ENCODE measurements around the gene SH2D4B. TPM values are rescaled to one million over a fixed set of nuclear protein-coding genes. Genes with fewer than 3 reads are reported as not detected.

The SH2D4B gene
- total RNA-seq, 1 experiment from 2014 or later, result 0.07 TPM

DNA sequence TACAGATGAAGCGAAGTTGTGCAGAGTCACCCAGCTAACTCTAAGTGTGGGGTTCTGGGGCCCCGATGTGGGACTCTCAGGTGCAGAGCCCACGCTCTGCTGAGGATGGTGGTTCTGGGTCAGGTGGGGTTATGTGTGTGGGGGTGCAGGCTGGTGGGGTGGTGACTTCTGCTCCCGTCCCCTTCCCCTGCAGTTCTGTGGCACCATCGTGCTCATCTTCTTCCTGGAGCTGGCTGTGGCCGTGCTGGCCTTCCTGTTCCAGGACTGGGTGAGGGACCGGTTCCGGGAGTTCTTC lies 28.6 kb upstream of the SH2D4B start:
- Histone ChIP-seq H3K56ac (ENCODE audit: insufficient read length, low read depth, low read length) (no peak overlapping the region), H3K27me3 (ENCODE audit: insufficient read depth, low read length) (no peaks in the 10 kb centered on the region), H2AFZ (ENCODE audit: low read length) (no peak overlapping the region), H3K23ac (ENCODE audit: insufficient read length, low read depth, low read length) (no peak overlapping the region), H2BK5ac (ENCODE audit: insufficient read length, low read length) (no peak overlapping the region), H3K4me2 (ENCODE audit: insufficient read depth, insufficient read length, low read length) (no peak overlapping the region), H4K5ac (ENCODE audit: insufficient read length, low read depth, low read length) (no peak overlapping the region), H3K4ac (ENCODE audit: low read depth, low read length) (no peak overlapping the region), H2BK15ac (ENCODE audit: low read depth, low read length) (no peak overlapping the region), H4K91ac (ENCODE audit: insufficient read length, low read depth, low read length) (no peak overlapping the region), H3K79me2 (ENCODE audit: insufficient read depth, low read length) (no peaks in the 10 kb centered on the region), H3K18ac (ENCODE audit: insufficient read length, low read depth, low read length) (no peak overlapping the region), H2BK12ac (ENCODE audit: insufficient read length, low read depth, low read length) (no peak overlapping the region), H2BK20ac (ENCODE audit: low read depth, low read length, poor library complexity, severe bottlenecking) (no peak overlapping the region), H2BK120ac (ENCODE audit: low read depth, low read length, poor library complexity, severe bottlenecking) (no peak overlapping the region), H3T11ph (ENCODE audit: low read length) (no peak overlapping the region), H3K23me2 (ENCODE audit: insufficient read length, low read depth, low read length, poor library complexity, severe bottlenecking) (no peaks in the 10 kb centered on the region), H3K79me1 (ENCODE audit: insufficient read depth, low read depth, low read length, poor library complexity, severe bottlenecking) (no peaks in the 10 kb centered on the region), H3K9me3 (ENCODE audit: control insufficient read depth, low read depth, low read length) (no peaks in the 10 kb centered on the region), H4K20me1 (ENCODE audit: control insufficient read depth, insufficient read depth, insufficient read length) (no peaks in the 10 kb centered on the region), H2AK5ac (ENCODE audit: insufficient read length, low read length) (no peak overlapping the region), H3K14ac (ENCODE audit: insufficient read depth, low read length) (no peak overlapping the region), H4K8ac (replicated peaks; ENCODE audit: insufficient read length, low read depth, low read length) (no peak overlapping the region), H3K9ac (ENCODE audit: extremely low read depth, insufficient read length, low read length) (no peak overlapping the region), H3K4me1 (ENCODE audit: insufficient read depth, low read length) (peaks cover 2% of the 10 kb centered on the region; the same call in 1 of the 2 replicates), H3K27ac (ENCODE audit: insufficient read length, low read depth, low read length) (no peak overlapping the region)
- Mint-ChIP-seq H3K27ac (no peak overlapping the region), H3K36me3 (ENCODE audit: insufficient read depth in 1 of 3, low read depth in 3 of 3) (peaks cover 17 to 49% (median 29%) of the 10 kb centered on the region in 3 experiments; a peak in 6 of 7 replicates), H3K4me3 (no peak overlapping the region), H3K4me1 (peaks cover 11 to 16% of the 10 kb centered on the region in 2 experiments), H3K27me3 (ENCODE audit: low read depth) (no peaks in the 10 kb centered on the region), H3K9me3 (no peaks in the 10 kb centered on the region)
- TF ChIP-seq, protein P1, sequence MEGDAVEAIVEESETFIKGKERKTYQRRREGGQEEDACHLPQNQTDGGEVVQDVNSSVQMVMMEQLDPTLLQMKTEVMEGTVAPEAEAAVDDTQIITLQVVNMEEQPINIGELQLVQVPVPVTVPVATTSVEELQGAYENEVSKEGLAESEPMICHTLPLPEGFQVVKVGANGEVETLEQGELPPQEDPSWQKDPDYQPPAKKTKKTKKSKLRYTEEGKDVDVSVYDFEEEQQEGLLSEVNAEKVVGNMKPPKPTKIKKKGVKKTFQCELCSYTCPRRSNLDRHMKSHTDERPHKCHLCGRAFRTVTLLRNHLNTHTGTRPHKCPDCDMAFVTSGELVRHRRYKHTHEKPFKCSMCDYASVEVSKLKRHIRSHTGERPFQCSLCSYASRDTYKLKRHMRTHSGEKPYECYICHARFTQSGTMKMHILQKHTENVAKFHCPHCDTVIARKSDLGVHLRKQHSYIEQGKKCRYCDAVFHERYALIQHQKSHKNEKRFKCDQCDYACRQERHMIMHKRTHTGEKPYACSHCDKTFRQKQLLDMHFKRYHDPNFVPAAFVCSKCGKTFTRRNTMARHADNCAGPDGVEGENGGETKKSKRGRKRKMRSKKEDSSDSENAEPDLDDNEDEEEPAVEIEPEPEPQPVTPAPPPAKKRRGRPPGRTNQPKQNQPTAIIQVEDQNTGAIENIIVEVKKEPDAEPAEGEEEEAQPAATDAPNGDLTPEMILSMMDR (conservative IDR thresholded peaks at IDR 0.05), result no peak
- no peak for DNase-seq
- no CpG with 5 or more reads among the region's 8 CpGs for WGBS (ENCODE audit: extremely low coverage, insufficient read length, low lambda C conversion rate)
